Hindlimb muscle (tissue), 1 donor: ENCODE results near the gene MTR. TPM values are rescaled to one million over a fixed set of nuclear protein-coding genes. Genes with fewer than 3 reads are reported as not detected.
"Not testable (repeated sequence)": the region's sequence is repeated elsewhere in the genome, so short reads cannot be mapped to it uniquely, and the experiment has no call there.

Source experiments
- DNase-seq: peaks from one replicate; pipeline ENCODE4 v3.0.0-alpha.2; 2013
- polyA plus RNA-seq: library from polyadenylated mRNA; unstranded; fragments of 120-200 nt; gene quantifications from one replicate; pipeline ENCODE4 v1.2.1, GENCODE V29; 2013; ENCODE audit not compliant: insufficient read length

The MTR gene
- polyA plus RNA-seq, 1 donor = 17.5 TPM

DNA sequence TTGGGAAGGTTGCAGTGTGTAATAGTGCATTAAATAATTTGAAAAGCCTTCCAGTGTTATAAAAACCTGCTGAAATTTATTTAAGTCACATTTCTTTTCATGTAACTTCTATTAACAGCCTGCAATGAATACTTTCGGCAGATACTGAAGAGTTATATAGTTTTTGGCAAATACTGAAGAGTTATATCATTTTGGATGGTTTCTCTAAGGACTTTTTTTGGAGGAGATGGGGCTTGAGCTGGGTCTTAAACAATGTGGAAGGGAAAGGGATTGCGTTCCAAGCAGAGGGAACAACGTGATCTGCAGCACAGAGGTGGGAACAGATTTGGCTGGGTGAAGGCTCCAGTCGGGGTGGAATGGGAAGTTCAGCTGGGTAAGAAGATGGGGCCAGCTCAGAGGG, 39.8 kb downstream of the MTR start:
- no peak for DNase-seq

DNA sequence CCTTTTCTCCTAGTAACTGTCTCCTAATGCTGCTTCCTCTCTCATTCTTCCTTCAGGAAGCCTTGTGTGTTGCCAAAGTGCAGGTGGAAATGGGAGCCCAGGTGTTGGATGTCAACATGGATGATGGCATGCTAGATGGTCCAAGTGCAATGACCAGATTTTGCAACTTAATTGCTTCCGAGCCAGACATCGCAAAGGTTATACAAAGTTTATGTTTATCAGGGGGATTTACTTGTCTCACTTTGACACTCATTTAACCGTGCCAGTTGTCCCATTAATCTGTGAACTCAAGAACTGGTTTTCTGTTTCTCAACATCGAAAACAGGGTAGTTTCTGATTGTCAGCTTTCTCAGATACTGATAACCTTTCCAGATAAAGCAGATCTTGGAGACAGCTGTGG, 40.4 kb downstream of the MTR start:
- no peak for DNase-seq

DNA sequence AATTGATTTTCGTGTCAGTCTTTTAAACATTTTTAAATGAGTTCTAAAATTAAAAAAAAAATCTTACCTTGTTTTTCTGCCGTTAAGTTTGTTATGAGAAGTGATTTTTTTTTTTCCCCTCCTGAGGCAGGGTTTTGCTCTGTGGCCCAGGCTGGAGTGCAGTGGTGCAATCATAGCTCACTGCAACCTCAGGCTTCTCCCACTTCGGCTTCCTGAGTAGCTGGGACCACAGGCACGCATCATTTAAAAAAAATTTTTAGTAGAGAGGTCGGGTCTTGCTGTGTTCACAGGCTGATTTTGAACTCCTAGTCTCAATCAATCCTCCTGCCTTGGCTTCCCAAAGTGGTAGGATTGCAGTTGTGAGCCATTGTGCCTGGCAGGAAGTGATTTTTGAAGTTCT, 41.1 kb downstream of the MTR start:
- no peak for DNase-seq

DNA sequence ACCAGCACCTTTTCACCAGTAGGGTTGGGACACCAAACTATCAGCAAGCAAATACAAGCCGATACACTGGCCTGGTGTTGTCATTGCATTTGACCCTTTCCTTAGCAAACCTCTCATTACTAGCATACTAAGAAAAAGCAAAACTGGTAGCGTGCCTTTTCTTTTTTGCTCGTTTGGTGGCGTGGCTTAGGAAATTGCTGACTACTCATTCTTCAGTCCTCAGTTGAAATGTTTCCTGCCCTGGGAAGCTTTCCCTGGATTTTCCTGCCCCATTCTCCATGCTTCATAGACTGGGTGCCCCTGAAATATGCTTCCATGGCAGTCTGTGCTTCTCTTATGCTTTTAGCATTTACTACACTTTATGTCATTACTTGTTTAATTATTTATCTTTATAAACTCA, 42.0 kb downstream of the MTR start:
- DNase-seq = no peak

DNA sequence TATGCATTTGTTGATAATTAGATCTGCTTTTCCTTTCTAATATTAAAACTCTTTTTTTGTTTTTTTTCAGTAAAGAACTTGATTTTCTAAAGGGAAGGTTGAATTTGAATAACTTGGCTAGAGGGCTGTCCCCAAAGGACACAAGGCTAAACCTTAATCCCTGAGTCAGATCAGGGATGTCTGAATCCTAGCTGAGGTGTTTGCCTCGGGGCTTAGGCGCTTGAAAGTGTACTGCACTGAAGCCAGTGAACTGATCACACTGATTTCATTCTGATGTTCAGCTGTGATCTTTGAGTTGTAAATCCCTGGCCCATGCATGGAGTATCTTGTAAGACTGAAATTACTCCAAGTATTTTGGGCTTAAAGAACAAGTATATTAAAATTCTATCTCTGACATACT, 42.8 kb downstream of the MTR start:
- no peak for DNase-seq

DNA sequence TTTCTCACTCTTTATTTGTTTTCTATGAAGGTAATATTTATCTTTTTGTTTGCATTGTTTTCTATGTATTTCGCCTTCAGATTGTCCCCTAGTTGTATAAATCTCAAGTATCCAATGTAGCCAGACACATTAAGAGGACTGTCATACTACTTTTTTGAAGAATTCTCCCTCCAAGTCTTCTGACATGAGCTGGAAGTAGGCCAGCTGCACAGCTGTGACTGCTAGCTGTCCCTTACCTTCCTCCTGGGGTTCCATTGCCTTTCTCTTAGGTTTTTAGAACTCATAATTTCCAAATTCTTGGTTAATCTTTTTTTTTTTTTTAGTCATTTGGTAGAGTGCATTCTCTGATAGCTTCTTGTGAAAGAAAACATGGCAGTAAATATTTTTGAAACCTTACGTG, 46.2 kb downstream of the MTR start:
- no peak for DNase-seq

DNA sequence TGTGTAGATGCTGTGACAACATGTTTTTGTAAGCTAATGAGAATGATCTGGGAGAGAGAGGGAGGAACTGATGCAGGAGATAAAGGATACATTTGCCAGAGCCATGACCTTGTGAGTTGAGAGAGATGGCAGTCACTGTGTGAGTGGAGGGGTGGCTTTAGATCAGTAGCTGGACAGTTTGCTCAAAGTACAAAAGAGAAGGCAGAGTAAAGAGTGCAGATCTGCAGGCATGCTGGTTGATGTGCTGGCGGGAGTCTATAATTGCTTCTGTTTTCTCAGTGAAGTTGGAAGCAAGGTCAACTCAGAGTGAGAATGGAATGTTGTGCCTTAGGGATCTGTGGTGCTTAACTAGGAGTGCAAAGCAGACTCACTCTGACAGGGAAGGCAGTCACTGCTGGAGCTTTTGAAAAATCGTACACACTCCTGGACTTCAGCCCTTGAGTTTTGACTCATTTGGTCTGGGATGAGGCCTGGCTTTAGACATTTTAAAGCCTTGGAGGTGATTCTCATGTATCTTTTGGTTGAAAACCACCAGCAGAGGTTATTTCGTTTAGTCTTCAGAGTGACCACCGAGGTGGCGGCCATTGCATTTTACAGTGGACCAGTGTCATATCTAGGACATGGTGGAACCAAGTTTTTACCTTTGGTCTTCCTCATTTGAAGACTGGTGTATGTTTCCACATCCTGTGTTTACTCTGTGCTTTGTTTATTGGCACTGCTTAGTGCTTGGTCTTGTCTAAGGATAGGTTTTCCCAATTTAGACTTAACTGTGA, 49.6 kb downstream of the MTR start:
- no peak for DNase-seq

DNA sequence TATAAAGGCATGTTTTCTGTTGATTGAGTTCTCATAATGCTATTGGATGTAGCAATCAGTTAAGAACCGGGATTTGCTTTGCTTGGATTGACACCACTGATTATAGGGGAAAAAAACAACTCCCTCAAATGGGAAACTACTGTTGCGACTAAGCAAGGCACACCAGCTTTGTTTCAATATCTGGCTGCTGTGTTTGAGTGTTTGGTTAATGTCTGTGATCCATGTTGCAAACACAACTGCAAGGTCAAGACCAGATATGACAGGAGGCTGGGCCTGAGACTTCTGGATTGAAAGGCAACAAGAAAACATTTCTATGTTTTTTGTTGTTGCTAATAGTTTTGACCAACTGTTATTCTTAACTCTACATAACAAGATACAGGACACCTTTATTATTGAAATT, 50.7 kb downstream of the MTR start:
- DNase-seq = no peak

DNA sequence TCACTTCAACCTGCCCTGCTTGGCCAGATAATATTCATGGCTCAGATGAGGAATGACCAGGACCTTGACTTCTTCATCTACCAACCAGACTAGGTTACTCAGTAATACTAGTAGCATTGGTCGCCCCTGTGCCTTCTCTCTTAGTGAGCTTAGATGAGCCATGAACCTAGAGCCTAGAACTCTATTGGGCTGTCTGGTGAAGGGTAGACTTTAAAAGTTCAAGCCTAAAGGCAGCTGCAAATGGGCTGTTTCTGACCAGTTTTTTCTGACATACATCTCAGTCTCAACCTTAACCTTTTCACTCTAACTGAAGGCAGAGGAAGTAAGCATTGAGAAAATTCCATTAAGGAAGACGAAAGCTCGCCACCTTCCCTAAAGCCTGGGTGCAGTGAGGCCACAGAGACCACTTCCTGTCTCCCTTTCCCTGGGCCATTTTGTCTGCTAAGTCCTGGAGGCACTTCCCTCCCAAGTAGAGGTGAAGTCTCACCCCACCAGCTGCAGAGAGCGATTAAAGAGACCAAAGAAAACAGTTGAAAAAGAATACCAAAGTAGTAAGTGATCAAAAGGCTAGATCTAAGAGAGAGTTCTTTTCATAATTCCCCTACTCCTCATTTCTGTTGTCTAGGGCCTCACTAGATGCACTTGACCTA, 53.3 kb downstream of the MTR start:
- no peak for DNase-seq

DNA sequence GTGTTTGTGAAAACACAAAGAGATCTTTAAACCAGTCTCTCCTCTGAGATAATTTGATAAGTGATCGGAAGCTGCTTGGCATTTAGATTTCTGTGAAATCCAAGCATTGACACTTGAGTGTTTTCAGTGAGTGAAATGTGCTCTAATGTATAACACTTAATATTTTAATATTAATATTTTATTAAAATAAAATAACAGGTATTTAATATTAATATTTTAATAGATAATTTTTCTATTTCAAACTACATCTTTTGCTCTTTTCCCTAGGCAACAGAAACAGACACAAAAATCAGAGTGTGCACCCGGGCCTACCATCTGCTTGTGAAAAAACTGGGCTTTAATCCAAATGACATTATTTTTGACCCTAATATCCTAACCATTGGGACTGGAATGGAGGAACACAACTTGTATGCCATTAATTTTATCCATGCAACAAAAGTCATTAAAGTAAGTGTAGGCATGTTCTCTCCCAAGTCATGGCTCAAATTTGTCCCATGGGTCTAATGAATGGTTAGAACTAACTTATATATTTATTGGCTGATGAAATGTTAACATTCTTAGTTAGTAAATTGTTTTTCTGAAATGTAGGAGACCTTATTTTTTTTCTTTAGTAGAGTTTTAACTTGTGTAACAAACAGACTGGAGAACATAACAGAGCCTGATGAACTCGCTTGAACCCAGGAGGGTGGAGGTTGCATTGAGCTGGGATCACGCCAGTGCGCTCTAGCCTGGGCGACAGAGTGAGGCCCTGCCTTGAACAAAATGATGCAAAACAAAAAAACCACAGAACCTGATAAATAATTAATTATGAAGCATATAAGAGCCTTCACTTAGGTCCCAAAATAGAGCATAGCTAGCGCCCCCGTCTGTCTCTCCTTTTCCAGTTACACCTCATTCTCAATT, 55.2 kb downstream of the MTR start:
- DNase-seq = peak; percentile 19

DNA sequence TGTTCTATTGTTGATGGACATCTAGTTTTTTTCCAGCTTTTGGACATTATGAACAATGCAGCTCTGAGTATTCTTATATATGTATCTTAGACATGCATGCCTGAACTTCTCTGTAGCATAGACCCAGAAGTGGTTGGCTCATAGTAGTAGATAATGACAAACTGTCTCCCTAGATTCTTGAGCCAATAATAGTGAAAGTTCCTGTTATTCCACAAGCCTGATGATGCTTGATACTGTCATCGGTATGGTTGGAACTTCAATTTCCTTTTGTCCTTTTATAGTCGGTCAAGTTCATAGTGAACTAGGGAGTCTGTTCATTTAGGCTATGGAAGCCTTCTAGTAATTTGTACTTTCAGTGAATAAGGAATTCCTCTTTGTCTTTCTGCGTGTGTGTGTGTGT, 56.8 kb downstream of the MTR start:
- DNase-seq = no peak

DNA sequence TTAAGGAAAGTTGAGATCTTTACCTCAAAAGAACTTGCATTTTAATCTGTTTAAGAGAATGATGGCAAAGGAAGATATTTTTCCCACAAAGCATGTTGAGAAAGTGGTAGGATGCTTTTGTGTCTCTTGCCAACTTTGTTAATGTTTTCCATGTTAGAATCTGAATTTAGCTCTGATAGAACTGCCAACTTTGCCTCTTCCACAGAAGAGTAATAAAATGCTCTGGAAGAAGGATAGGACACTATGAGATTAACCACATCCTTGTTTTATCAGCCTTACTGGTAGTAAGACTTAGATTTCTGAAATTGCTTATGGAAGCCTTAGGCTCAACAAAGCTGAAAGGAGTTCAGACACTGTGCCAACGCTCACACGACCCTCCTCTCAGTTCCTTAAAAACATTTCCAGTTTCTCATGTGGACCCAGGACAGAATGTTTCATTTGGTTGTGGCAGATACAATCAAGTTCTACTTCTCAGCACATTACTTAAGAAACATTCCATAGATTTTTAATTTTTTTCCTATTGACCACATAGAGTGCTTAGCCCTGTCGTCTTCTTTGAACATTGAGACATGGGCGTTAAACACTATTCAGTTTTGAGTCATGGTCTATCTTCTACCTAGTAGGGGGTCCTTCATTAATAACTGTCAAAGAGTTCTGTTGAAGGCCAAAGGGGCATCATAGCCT, 59.0 kb downstream of the MTR start:
- DNase-seq = no peak

DNA sequence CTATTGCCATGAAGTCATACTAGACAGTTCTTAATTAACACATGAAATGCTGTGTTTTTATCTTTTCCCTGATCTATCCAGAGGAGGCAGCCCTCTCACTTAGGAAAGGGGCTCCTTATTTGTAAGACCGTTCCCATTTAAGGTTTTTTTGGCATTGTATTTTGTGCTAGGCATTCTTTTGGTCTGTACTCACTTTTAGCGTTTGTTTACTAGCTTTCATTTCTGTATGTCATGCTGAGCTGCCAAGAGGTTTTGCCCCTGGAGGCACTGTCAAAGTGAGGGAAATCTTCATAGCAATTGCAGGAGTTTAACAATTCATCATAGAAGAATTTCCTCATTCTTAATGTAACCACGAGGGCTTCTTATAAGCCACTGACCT, 59.5 kb downstream of the MTR start:
- no peak for DNase-seq

DNA sequence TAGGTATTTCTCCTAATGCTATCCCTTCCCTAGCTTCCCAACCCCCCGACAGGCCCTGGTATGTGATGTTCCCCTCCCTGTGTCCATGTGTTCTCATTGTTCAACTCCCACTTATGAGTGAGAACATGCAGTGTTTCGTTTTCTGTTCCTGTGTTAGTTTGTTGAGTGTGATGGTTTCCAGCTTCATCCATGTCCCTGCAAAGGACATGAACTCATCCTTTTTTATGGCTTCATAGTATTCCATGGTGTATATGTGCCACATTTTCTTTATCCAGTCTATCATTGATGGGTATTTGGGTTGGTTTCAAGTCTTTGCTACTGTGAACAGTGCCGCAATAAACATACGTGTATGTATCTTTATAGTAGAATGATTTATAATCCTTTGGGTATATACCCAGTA, 61.6 kb downstream of the MTR start:
- DNase-seq = not testable (repeated sequence)

DNA sequence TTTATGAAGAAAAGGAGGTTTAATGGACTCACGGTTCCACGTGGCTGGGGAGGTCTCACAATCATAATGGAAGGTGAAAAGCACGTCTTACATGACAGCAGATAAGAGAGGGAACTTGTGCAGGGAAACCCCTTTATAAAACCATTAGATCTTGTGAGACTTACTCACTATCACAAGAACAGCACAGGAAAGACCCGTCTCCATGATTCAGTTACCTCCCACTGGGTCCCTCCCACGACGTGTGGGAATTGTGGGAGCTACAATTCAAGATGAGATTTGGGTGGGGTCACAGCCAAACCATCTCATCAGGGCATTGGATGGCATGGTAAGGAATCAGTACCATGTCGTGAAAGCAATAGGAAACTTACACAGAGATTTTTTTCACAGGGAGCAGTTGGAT, 63.1 kb downstream of the MTR start:
- DNase-seq = no peak

DNA sequence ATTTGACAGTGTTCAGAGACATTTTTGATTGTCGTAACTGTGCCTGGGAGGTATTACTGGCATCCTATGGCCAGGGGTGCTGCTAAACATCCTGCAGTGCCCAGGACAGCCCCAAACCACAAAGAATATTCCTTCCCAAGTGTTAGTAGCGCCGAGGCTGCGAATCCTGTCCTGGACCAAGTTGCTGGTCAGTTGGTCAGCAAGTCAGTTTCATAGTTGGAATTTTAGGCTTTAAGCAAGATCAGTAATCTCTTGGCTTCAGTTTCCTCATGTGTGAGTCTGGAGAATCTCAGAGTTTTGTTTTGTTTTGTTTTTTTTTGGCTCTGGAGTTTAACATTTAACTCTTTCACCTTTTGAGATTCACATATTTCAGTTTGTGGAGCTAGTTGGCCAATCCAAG, 65.0 kb downstream of the MTR start:
- DNase-seq = no peak

DNA sequence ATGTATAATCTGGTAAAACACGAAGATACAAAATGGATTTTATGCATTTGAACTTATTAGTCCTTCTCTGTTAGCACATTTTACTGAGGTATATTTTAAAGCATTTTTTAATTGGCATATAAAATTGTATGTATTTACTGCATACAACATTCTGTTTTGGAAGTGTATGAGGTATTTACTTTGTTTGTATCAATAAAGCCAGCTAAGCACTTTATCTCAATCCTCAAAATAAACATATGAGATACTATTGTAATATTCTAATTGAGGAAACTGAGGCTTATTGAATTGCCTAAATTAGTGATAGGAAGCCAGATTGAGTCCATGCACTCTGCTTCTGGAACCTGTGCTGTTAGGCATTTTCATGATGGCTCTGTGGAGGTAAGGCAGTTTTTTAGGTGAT, 65.6 kb downstream of the MTR start:
- DNase-seq = no peak

DNA sequence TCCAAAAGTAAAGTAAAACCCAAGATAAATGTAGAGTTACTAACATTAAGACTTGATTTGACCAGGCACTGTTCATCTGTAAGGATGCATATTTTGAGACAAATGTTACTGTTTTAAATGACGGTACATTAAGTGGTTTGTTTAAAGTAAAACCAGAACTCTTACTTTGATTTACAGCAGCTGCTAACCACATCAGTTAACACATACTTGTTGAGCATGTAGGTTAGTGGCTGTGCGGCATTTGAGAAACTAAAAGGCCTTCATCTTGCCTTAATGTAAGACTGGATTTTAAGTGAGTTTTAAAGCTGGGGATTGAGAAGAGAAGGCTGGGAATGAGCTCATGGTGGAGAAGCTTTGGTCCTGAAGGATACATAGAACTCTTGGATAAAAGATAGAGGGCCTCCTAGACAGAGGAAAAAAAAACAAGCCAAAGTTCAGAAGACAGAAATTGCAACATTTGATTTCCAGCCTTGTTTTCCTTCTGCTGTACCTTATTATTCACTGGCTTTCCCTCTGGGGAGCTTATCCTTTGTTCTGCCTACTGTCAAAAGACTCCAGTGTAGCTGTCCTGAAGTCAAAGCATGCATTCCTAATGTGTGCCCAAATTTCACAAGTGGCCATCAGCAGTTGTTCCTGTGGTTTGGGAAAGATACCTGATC, 66.6 kb downstream of the MTR start:
- DNase-seq = no peak

DNA sequence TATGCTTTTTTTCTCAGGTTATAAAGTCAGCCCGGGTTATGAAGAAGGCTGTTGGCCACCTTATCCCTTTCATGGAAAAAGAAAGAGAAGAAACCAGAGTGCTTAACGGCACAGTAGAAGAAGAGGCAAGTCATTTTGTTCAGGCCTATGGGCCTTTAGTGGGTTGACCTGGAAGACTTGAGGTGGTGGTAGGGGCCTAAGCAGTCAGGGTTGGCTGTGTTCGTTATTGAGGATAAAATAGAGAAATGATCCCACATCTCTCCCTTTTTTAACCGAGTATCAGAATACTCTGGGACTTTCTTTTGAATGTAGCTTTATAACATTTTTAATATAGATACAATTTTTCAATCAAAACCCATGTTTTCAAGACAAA, 67.1 kb downstream of the MTR start:
- no peak for DNase-seq

DNA sequence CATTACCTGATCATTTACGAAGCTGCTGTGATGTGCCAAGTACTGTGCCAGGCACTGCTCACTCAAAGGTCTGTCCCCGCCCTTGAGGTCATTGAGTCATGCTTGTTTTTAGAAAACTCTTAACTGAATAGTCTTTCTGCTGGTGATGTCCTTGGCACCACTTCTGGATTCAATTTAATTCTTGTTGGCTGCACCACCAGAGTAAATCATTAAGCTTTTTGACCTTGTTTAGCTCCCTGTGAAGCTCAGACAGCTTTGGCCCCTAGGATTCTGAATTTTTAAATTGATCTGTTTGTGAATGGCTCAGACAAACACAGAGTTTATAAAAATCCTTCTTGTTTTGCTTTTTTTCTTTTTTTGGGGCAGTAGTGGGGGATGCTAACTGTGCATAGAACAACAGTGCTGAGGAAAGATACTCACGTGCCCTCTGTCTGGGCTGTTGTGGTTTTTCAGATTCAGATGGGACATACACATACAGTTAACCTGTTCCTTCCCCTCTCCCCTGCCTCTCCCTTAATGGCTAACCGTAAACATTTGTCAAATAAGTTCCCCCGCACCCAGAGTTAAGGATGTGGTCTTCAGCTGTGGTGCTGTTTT, 67.6 kb downstream of the MTR start:
- DNase-seq = no peak

DNA sequence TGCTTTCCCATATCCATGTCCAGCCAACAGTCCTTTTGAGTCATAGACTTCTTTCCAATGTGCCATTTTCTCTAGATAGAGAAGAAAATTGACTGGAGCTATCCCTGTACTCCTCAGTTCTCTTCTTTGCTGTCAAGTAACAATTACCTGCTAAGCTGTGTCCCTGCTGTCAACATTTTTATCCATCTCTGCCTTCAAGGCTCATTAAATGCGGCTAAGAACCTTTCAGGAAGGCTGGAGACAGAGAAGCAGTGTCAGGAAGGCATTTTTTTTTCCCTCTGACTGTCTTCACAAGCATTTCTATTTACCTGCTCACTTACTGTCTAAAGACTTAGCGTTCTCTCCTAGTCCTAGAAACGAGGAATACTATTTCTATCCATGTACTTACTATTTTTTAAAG, 69.1 kb downstream of the MTR start:
- no peak for DNase-seq
